ENCODE results near the gene NRF1. TPM values are rescaled to one million over a fixed set of nuclear protein-coding genes. Genes with fewer than 3 reads are reported as not detected.
"Not testable (repeated sequence)": the region's sequence is repeated elsewhere in the genome, so short reads cannot be mapped to it uniquely, and the experiment has no call there.

Gene NRF1
- total RNA-seq, 2 experiments from 2014 or later: 25.9 to 28.7 TPM

- H3K27me3 Mint-ChIP-seq: no peaks in the 10 kb centered on the region
- ChIA-PET CTCF (interaction anchor here (0.6 to 1.4 kb wide), 2 partner anchors 140 to 1738 kb away, joined by 3 to 4 read pairs; no protein-coding TSS in a partner anchor), POLR2A (no interaction called here)
- no peaks in the 10 kb centered on the region for H3K9me3 Mint-ChIP-seq
- peaks cover 31% of the 10 kb centered on the region for H3K36me3 Mint-ChIP-seq (ENCODE audit: low read depth)
- peak overlapping the region; percentile 93 for H3K4me3 Mint-ChIP-seq
- no peak for DNase-seq
- peak overlapping the region; percentile 97 for H3K27ac Mint-ChIP-seq
- H3K4me1 Mint-ChIP-seq: peaks cover 57% of the 10 kb centered on the region
These were observed 743 bp upstream of the NRF1 start for GRCh38 chr7:129610709-129611245.

GRCh38 chr7:129612112-129613015 is 844 bp downstream of the NRF1 start:
- DNase-seq: peak; percentile 28
- Mint-ChIP-seq H3K4me1 (peaks cover 59% of the 10 kb centered on the region), H3K27me3 (no peaks in the 10 kb centered on the region), H3K27ac (peak overlapping the region; percentile 94), H3K36me3 (ENCODE audit: low read depth) (peaks cover 21% of the 10 kb centered on the region), H3K9me3 (no peaks in the 10 kb centered on the region), H3K4me3 (peak overlapping the region; percentile 89)
- ChIA-PET POLR2A (interaction anchor here (0.7 kb wide), 1 partner anchor 245 kb away, joined by 3 read pairs; no protein-coding TSS in a partner anchor), CTCF (interaction anchor here (0.5 to 1.7 kb wide), 9 partner anchors 11 to 303 kb away, joined by 3 to 6 read pairs (median 3); no protein-coding TSS in a partner anchor)

- Mint-ChIP-seq H3K27me3 (no peaks in the 10 kb centered on the region), H3K4me3 (peak overlapping the region; percentile 89), H3K27ac (peak overlapping the region; percentile 94), H3K9me3 (no peaks in the 10 kb centered on the region), H3K36me3 (ENCODE audit: low read depth) (peaks cover 19% of the 10 kb centered on the region), H3K4me1 (peaks cover 59% of the 10 kb centered on the region)
- POLR2A ChIA-PET: interaction anchor here (0.7 kb wide), 1 partner anchor 246 kb away, joined by 3 read pairs; no protein-coding TSS in a partner anchor
- no peak for DNase-seq
- CTCF ChIA-PET: interaction anchor here (0.6 to 1.7 kb wide), 7 partner anchors 10 to 304 kb away, joined by 3 to 6 read pairs (median 3); no protein-coding TSS in a partner anchor
These were observed 1.5 kb downstream of the NRF1 start for GRCh38 chr7:129613016-129613337.

- DNase-seq: peak; percentile 43
- H3K9me3 Mint-ChIP-seq: no peaks in the 10 kb centered on the region
- peaks cover 63% of the 10 kb centered on the region for H3K4me1 Mint-ChIP-seq
- ChIA-PET POLR2A (interaction anchor here (0.5 kb wide), 1 partner anchor 23 kb away, joined by 5 read pairs; no protein-coding TSS in a partner anchor), CTCF (interaction anchor here (0.7 to 1.0 kb wide), 2 partner anchors 11 to 29 kb away, joined by 3 to 4 read pairs; no protein-coding TSS in a partner anchor)
- peak overlapping the region; percentile 60 for H3K27ac Mint-ChIP-seq
- H3K4me3 Mint-ChIP-seq: peak overlapping the region; percentile 11
- H3K27me3 Mint-ChIP-seq: no peaks in the 10 kb centered on the region
- peaks cover 10% of the 10 kb centered on the region for H3K36me3 Mint-ChIP-seq (ENCODE audit: low read depth)
These were observed 3.5 kb downstream of the NRF1 start for GRCh38 chr7:129615018-129615417.

GRCh38 chr7:129616530-129616929 is 5.0 kb downstream of the NRF1 start:
- no peaks in the 10 kb centered on the region for H3K27me3 Mint-ChIP-seq
- no peak for DNase-seq
- no peaks in the 10 kb centered on the region for H3K9me3 Mint-ChIP-seq
- CTCF ChIA-PET: interaction anchor here (1.5 kb wide), 1 partner anchor 39 kb away, joined by 3 read pairs; no protein-coding TSS in a partner anchor
- peaks cover 12% of the 10 kb centered on the region for H3K36me3 Mint-ChIP-seq (ENCODE audit: low read depth)
- no peak overlapping the region for H3K27ac Mint-ChIP-seq
- no peak overlapping the region for H3K4me3 Mint-ChIP-seq
- POLR2A ChIA-PET: no interaction called here
- peaks cover 59% of the 10 kb centered on the region for H3K4me1 Mint-ChIP-seq

GRCh38 chr7:129617178-129617577 is 5.7 kb downstream of the NRF1 start:
- no peaks in the 10 kb centered on the region for H3K9me3 Mint-ChIP-seq
- H3K27ac Mint-ChIP-seq: no peak overlapping the region
- no peak overlapping the region for H3K4me3 Mint-ChIP-seq
- peaks cover 61% of the 10 kb centered on the region for H3K4me1 Mint-ChIP-seq
- CTCF ChIA-PET: interaction anchor here (0.5 to 1.5 kb wide), 2 partner anchors 39 to 69 kb away, joined by 3 read pairs; no protein-coding TSS in a partner anchor
- DNase-seq: no peak
- H3K27me3 Mint-ChIP-seq: no peaks in the 10 kb centered on the region
- POLR2A ChIA-PET: no interaction called here
- peaks cover 12% of the 10 kb centered on the region for H3K36me3 Mint-ChIP-seq (ENCODE audit: low read depth)

GRCh38 chr7:129617652-129618051 is 6.1 kb downstream of the NRF1 start:
- Mint-ChIP-seq H3K36me3 (ENCODE audit: low read depth) (peaks cover 12% of the 10 kb centered on the region), H3K27me3 (no peaks in the 10 kb centered on the region), H3K4me1 (peaks cover 62% of the 10 kb centered on the region), H3K4me3 (no peak overlapping the region), H3K27ac (no peak overlapping the region), H3K9me3 (no peaks in the 10 kb centered on the region)
- DNase-seq: no peak
- CTCF ChIA-PET: interaction anchor here (0.5 to 0.6 kb wide), 2 partner anchors 69 to 403 kb away, joined by 3 read pairs; no protein-coding TSS in a partner anchor
- POLR2A ChIA-PET: no interaction called here

- Mint-ChIP-seq H3K27me3 (no peaks in the 10 kb centered on the region), H3K4me3 (no peak overlapping the region), H3K4me1 (peaks cover 11% of the 10 kb centered on the region), H3K36me3 (ENCODE audit: low read depth) (peaks cover 5% of the 10 kb centered on the region), H3K9me3 (no peaks in the 10 kb centered on the region), H3K27ac (no peak overlapping the region)
- ChIA-PET POLR2A (no interaction called here), CTCF (no interaction called here)
- DNase-seq: no peak
These were observed 15.4 kb downstream of the NRF1 start for GRCh38 chr7:129626896-129627295.

- POLR2A ChIA-PET: no interaction called here
- Mint-ChIP-seq H3K27me3 (no peaks in the 10 kb centered on the region), H3K36me3 (ENCODE audit: low read depth) (no peaks in the 10 kb centered on the region), H3K27ac (no peak overlapping the region), H3K4me3 (no peak overlapping the region), H3K4me1 (no peaks in the 10 kb centered on the region), H3K9me3 (no peaks in the 10 kb centered on the region)
- CTCF ChIA-PET: interaction anchor here (0.7 kb wide), 1 partner anchor 1788 kb away, joined by 3 read pairs; no protein-coding TSS in a partner anchor
- no peak for DNase-seq
These were observed 18.8 kb downstream of the NRF1 start for GRCh38 chr7:129630341-129630740.

- ChIA-PET POLR2A (no interaction called here), CTCF (interaction anchor here (0.7 kb wide), 1 partner anchor 12 kb away, joined by 3 read pairs; no protein-coding TSS in a partner anchor)
- H3K4me1 Mint-ChIP-seq: peaks cover 23% of the 10 kb centered on the region
- H3K27me3 Mint-ChIP-seq: no peaks in the 10 kb centered on the region
- H3K4me3 Mint-ChIP-seq: no peak overlapping the region
- no peaks in the 10 kb centered on the region for H3K36me3 Mint-ChIP-seq (ENCODE audit: low read depth)
- no peaks in the 10 kb centered on the region for H3K9me3 Mint-ChIP-seq
- no peak for DNase-seq
- no peak overlapping the region for H3K27ac Mint-ChIP-seq
These were observed 23.0 kb downstream of the NRF1 start for GRCh38 chr7:129634361-129635034.

GRCh38 chr7:129635300-129636029 is 23.9 kb downstream of the NRF1 start:
- Mint-ChIP-seq H3K27me3 (no peaks in the 10 kb centered on the region), H3K27ac (no peak overlapping the region), H3K9me3 (no peaks in the 10 kb centered on the region), H3K36me3 (ENCODE audit: low read depth) (no peaks in the 10 kb centered on the region), H3K4me1 (peaks cover 23% of the 10 kb centered on the region), H3K4me3 (no peak overlapping the region)
- peak; percentile 78 for DNase-seq
- POLR2A ChIA-PET: no interaction called here
- CTCF ChIA-PET: interaction anchor here (0.7 to 1.4 kb wide), 2 partner anchors 12 to 13 kb away, joined by 3 to 4 read pairs; no protein-coding TSS in a partner anchor

GRCh38 chr7:129636030-129636550 is 24.6 kb downstream of the NRF1 start:
- H3K4me3 Mint-ChIP-seq; H3K9me3 Mint-ChIP-seq; H3K27ac Mint-ChIP-seq; POLR2A ChIA-PET; H3K27me3 Mint-ChIP-seq; H3K36me3 Mint-ChIP-seq (ENCODE audit: low read depth); DNase-seq: not testable (repeated sequence)
- peaks cover 23% of the 10 kb centered on the region for H3K4me1 Mint-ChIP-seq
- CTCF ChIA-PET: interaction anchor here (1.4 kb wide), 1 partner anchor 12 kb away, joined by 4 read pairs; no protein-coding TSS in a partner anchor

Measured in activated CD4-positive, alpha-beta T cell treated with anti-CD3 and anti-CD28 coated beads, Interleukin-2, amount 10 ng/mL, durations not matched to agents 7 days and 5 days (primary cell).